ENCODE results near the gene PLSCR4. TPM values are rescaled to one million over a fixed set of nuclear protein-coding genes. Genes with fewer than 3 reads are reported as not detected.

Gene PLSCR4
- total RNA-seq, 1 experiment from 2014 or later: 3.5 TPM

DNA sequence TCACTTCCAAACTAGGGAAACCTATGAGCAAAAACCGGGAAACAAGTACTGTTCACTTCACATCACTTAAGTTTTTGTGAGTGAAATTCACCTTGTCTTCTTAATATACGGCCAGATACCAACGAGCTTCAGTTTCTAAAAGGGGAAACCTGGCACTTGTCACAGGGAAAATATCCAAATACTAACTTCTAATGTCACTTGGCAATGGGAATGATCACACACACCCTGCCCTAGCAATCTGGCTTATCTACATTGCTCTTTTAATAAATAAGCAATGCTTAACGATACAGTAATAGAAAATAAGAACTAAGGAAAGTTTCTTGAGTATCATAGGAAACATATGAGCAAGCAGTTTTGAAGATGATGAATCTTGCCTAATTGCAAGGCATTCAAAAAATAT, 55.3 kb downstream of the PLSCR4 start:
- in situ Hi-C loops (cut with HindIII; ENCODE audit: low pct_unique_long_range_greater_than_20kb, low sequenced_read_pairs) (no loop called here), intact Hi-C loops (cut with micrococcal nuclease; ENCODE audit: unreplicated experiment) (no loop called here)
- BruUV-seq (replicated peaks): no TSS peak
- Histone ChIP-seq H3K9me3 (ENCODE audit: control insufficient read depth, insufficient read depth, low read depth, low read length) (no peaks in the 10 kb centered on the region), H3K27ac (ENCODE audit: low read length) (no peak overlapping the region), H3K4me1 (ENCODE audit: control insufficient read depth, insufficient read depth, low read length) (0 out of 2 replicates have a peak, but pooled peaks cover 4% of the 10 kb centered on the region), H3K36me3 (ENCODE audit: control insufficient read depth, insufficient read depth, low read length) (no peaks in the 10 kb centered on the region), H3K4me3 (ENCODE audit: low read depth in 2 of 2, low read length in 2 of 2) (no peak overlapping the region), H3K27me3 (ENCODE audit: control insufficient read depth, insufficient read depth, low read length) (no peaks in the 10 kb centered on the region)
- CTCF ChIA-PET: interaction anchor here (1.0 kb wide), 1 partner anchor 131 kb away, joined by 3 read pairs; no protein-coding TSS in a partner anchor
- no peak for DNase-seq (ENCODE audit: low read depth, low spot score)
- no peak for ATAC-seq
- POLR2A ChIA-PET: no interaction called here
- TF ChIP-seq POLR2AphosphoS5 (IDR thresholded peaks at IDR 0.05; ENCODE audit: low read depth, low read length) (no peak), SIN3A (IDR thresholded peaks at IDR 0.05; ENCODE audit: borderline replicate concordance, insufficient read depth, low read depth, low read length) (no peak)

DNA sequence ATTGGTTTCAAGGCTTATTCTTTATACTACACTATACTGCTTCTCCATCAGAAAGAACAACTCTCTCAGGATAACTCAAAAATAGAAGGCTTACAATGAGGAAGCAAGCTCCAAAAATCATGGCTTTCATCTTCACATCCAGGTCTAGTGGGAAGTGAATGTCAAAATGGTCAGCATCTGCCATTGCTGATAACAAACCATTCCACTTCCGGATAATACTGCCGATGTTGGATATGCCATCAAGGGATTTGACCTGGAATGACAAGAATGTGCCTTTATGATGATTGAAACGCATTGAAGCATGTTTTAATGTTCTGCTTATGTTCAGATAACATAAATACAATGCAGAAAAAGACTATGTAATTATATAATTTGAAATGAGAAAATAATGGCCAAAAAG, 55.9 kb downstream of the PLSCR4 start:
- CTCF ChIA-PET: interaction anchor here (1.0 kb wide), 1 partner anchor 132 kb away, joined by 3 read pairs; no protein-coding TSS in a partner anchor
- intact Hi-C loops (cut with micrococcal nuclease; ENCODE audit: unreplicated experiment) (no loop called here), in situ Hi-C loops (cut with HindIII; ENCODE audit: low pct_unique_long_range_greater_than_20kb, low sequenced_read_pairs) (no loop called here)
- ATAC-seq (no peak), DNase-seq (ENCODE audit: low read depth, low spot score) (no peak)
- Histone ChIP-seq H3K36me3 (ENCODE audit: control insufficient read depth, insufficient read depth, low read length) (no peaks in the 10 kb centered on the region), H3K9me3 (ENCODE audit: control insufficient read depth, insufficient read depth, low read depth, low read length) (no peaks in the 10 kb centered on the region), H3K27me3 (ENCODE audit: control insufficient read depth, insufficient read depth, low read length) (no peaks in the 10 kb centered on the region), H3K4me3 (ENCODE audit: low read depth in 2 of 2, low read length in 2 of 2) (no peak overlapping the region), H3K4me1 (ENCODE audit: control insufficient read depth, insufficient read depth, low read length) (0 out of 2 replicates have a peak, but pooled peaks cover 4% of the 10 kb centered on the region), H3K27ac (ENCODE audit: low read length) (no peak overlapping the region)
- TF ChIP-seq, protein P1, sequence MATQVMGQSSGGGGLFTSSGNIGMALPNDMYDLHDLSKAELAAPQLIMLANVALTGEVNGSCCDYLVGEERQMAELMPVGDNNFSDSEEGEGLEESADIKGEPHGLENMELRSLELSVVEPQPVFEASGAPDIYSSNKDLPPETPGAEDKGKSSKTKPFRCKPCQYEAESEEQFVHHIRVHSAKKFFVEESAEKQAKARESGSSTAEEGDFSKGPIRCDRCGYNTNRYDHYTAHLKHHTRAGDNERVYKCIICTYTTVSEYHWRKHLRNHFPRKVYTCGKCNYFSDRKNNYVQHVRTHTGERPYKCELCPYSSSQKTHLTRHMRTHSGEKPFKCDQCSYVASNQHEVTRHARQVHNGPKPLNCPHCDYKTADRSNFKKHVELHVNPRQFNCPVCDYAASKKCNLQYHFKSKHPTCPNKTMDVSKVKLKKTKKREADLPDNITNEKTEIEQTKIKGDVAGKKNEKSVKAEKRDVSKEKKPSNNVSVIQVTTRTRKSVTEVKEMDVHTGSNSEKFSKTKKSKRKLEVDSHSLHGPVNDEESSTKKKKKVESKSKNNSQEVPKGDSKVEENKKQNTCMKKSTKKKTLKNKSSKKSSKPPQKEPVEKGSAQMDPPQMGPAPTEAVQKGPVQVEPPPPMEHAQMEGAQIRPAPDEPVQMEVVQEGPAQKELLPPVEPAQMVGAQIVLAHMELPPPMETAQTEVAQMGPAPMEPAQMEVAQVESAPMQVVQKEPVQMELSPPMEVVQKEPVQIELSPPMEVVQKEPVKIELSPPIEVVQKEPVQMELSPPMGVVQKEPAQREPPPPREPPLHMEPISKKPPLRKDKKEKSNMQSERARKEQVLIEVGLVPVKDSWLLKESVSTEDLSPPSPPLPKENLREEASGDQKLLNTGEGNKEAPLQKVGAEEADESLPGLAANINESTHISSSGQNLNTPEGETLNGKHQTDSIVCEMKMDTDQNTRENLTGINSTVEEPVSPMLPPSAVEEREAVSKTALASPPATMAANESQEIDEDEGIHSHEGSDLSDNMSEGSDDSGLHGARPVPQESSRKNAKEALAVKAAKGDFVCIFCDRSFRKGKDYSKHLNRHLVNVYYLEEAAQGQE (IDR thresholded peaks at IDR 0.05; ENCODE audit: insufficient read depth in 1 of 2, low read depth in 2 of 2, low read length in 1 of 2): no peak
- TF ChIP-seq POLR2AphosphoS5 (IDR thresholded peaks at IDR 0.05; ENCODE audit: low read depth, low read length) (no peak), TCF7L2 (IDR thresholded peaks at IDR 0.05; ENCODE audit: low read depth, low read length) (no peak), SIN3A (IDR thresholded peaks at IDR 0.05; ENCODE audit: borderline replicate concordance, insufficient read depth, low read depth, low read length) (no peak), CTCF (IDR thresholded peaks at IDR 0.05) (no peak)
- POLR2A ChIA-PET: no interaction called here
- BruUV-seq (replicated peaks): no TSS peak

GRCh38 chr3:146191051-146191450, 59.9 kb downstream of the PLSCR4 start:
- no peaks in the 10 kb centered on the region for H3K9me3 ChIP-seq (ENCODE audit: control insufficient read depth, insufficient read depth, low read depth, low read length)
- CTCF ChIA-PET: interaction anchor here (2.4 kb wide), 1 partner anchor 136 kb away, joined by 22 read pairs; no protein-coding TSS in a partner anchor
- H3K27ac ChIP-seq (ENCODE audit: low read length): no peak overlapping the region
- no peaks in the 10 kb centered on the region for H3K36me3 ChIP-seq (ENCODE audit: control insufficient read depth, insufficient read depth, low read length)
- intact Hi-C loops (cut with micrococcal nuclease; ENCODE audit: unreplicated experiment) (no loop called here), in situ Hi-C loops (cut with HindIII; ENCODE audit: low pct_unique_long_range_greater_than_20kb, low sequenced_read_pairs) (no loop called here)
- BruUV-seq (replicated peaks): no TSS peak
- H3K4me1 ChIP-seq (ENCODE audit: control insufficient read depth, insufficient read depth, low read length): peaks cover 12% of the 10 kb centered on the region
- POLR2A ChIA-PET: no interaction called here
- TF ChIP-seq POLR2AphosphoS5 (IDR thresholded peaks at IDR 0.05; ENCODE audit: low read depth, low read length): no peak
- no peak for TF ChIP-seq SIN3A (IDR thresholded peaks at IDR 0.05; ENCODE audit: borderline replicate concordance, insufficient read depth, low read depth, low read length)
- no peak for DNase-seq (ENCODE audit: low read depth, low spot score)
- no peaks in the 10 kb centered on the region for H3K27me3 ChIP-seq (ENCODE audit: control insufficient read depth, insufficient read depth, low read length)
- no peak overlapping the region for H3K4me3 ChIP-seq (ENCODE audit: low read depth in 2 of 2, low read length in 2 of 2)
- no peak for ATAC-seq
